GM19397 (cell line): Measurements from ENCODE around the gene TMUB1.
"Not testable (repeated sequence)": the region's sequence is repeated elsewhere in the genome, so short reads cannot be mapped to it uniquely, and the experiment has no call there.

Experiments
- ATAC-seq: cut with Tn5 transposase; IDR thresholded peaks from one replicate; pipeline ENCODE4 v1.9.1; 2021; ENCODE audit warnings: mild to moderate bottlenecking, moderate library complexity; ENCODE audit not compliant: unreplicated experiment

The TMUB1 gene

GRCh38 chr7:151057506-151057988, 25.7 kb downstream of the TMUB1 start, which contains the start of gene CDK5:
TSS of gene CDK5 (minus strand) at chr7:151057897. CDS start at chr7:151057848, 49 bp downstream.
- ATAC-seq, result peak; percentile 8

- no peak for ATAC-seq
These were observed 26.4 kb downstream of the TMUB1 start for GRCh38 chr7:151056666-151057505.

GRCh38 chr7:151056283-151056665, 27.0 kb downstream of the TMUB1 start:
- ATAC-seq, result no peak

- no peak for ATAC-seq
These were observed 29.5 kb downstream of the TMUB1 start for GRCh38 chr7:151053751-151054150.

GRCh38 chr7:151053096-151053495, 30.2 kb downstream of the TMUB1 start:
- ATAC-seq, result no peak

- no peak for ATAC-seq
These were observed 32.2 kb downstream of the TMUB1 start for GRCh38 chr7:151051108-151051507.

GRCh38 chr7:151048911-151049463, 34.3 kb downstream of the TMUB1 start:
- ATAC-seq, result no peak

GRCh38 chr7:151047976-151048815, 35.1 kb downstream of the TMUB1 start, which contains the start of gene ASIC3:
TSS of gene ASIC3 (plus strand) at chr7:151048531. CDS start at chr7:151048886, 355 bp downstream.
- ATAC-seq, result no peak

- ATAC-seq, result no peak
These were observed 36.4 kb downstream of the TMUB1 start for GRCh38 chr7:151046603-151047573.

GRCh38 chr7:151045967-151046366, 37.3 kb downstream of the TMUB1 start:
- ATAC-seq, result no peak

GRCh38 chr7:151045262-151045661, 38.0 kb downstream of the TMUB1 start:
- no peak for ATAC-seq

GRCh38 chr7:151043959-151044358, 39.3 kb downstream of the TMUB1 start:
- no peak for ATAC-seq

GRCh38 chr7:151043449-151043848, 39.8 kb downstream of the TMUB1 start:
- ATAC-seq, result not testable (repeated sequence)

GRCh38 chr7:151040616-151041375, 42.5 kb downstream of the TMUB1 start:
- no peak for ATAC-seq

GRCh38 chr7:151039850-151040548, 43.3 kb downstream of the TMUB1 start:
- ATAC-seq, result no peak

- no peak for ATAC-seq
These were observed 44.1 kb downstream of the TMUB1 start for GRCh38 chr7:151038951-151039849.

- ATAC-seq, result no peak
These were observed 47.4 kb downstream of the TMUB1 start for GRCh38 chr7:151035902-151036301.
